HL-60 (cell line): ENCODE results near the gene TACR2.

Source experiments
- DNase-seq, 2 experiments: peaks; one replicate each; pipeline ENCODE4 v3.0.0-alpha.2; 2010 to 2020; ENCODE audit warnings: low read depth in 1 of 2, low spot score in 1 of 2
- H3K27ac ChIP-seq: fragments of 250-450 bp; sonication (Bioruptor Pico); replicated peaks from 2 replicates; pipeline ENCODE4 v1.5.1; 2020; ENCODE audit warnings: mild to moderate bottlenecking, moderate library complexity
- H3K27me3 ChIP-seq: fragments of 250-450 bp; sonication (Bioruptor Pico); 2 replicates; pipeline ENCODE4 v1.5.1; 2021; ENCODE audit warnings: mild to moderate bottlenecking, moderate library complexity; ENCODE audit not compliant: insufficient read depth, poor library complexity, severe bottlenecking
- H3K4me3 ChIP-seq: replicated peaks from 2 replicates; pipeline ENCODE4 v1.5.1; 2011; ENCODE audit warnings: mild to moderate bottlenecking, control low read depth, low read length; ENCODE audit not compliant: insufficient read depth
- GABPA ChIP-seq: IDR thresholded peaks from 2 replicates; pipeline ENCODE4 v1.6.1; 2012; ENCODE audit warnings: low read depth
- POLR2AphosphoS5 ChIP-seq: IDR thresholded peaks from 2 replicates; pipeline ENCODE4 v1.6.1; 2012; ENCODE audit warnings: low read depth
- SPI1 ChIP-seq: IDR thresholded peaks from 2 replicates; pipeline ENCODE4 v1.6.1; 2012; ENCODE audit warnings: low read depth, mild to moderate bottlenecking, borderline replicate concordance
- TF ChIP-seq, protein P1 (sequence below): IDR thresholded peaks from one replicate; pipeline ENCODE4 v1.5.1; 2011; ENCODE audit warnings: low read length, control low read depth, inconsistent platforms; ENCODE audit not compliant: insufficient read depth
- TF ChIP-seq, protein P2 (sequence below): IDR thresholded peaks from 2 replicates; pipeline ENCODE4 v1.6.1; 2012; ENCODE audit warnings: low read depth; ENCODE audit not compliant: insufficient replicate concordance

Gene TACR2

DNA sequence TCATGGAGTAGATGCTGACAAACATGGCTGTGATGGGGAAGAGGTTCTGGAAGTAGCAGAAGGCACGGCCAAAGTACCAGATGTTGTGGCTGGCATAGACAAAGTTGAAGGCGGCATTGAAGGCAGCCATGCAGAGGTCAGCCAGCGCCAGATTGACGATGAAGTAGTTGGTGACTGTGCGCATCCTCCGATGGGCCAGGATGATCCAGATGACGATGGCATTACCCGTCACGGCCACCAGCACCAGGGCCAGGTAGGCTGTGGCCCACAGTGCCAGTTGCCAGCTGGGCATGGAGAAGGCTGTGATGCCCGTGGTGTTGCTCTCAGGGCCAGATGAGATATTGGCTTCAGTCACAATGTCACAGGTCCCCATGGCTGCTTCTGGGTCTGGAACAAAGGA is 767 bp downstream of the TACR2 start:
- DNase-seq = no peak
- H3K27me3 ChIP-seq = no peaks in the 10 kb centered on the region
- H3K4me3 ChIP-seq = no peak overlapping the region
- no peak overlapping the region for H3K27ac ChIP-seq
- TF ChIP-seq POLR2AphosphoS5 (no peak), SPI1 (no peak)

DNA sequence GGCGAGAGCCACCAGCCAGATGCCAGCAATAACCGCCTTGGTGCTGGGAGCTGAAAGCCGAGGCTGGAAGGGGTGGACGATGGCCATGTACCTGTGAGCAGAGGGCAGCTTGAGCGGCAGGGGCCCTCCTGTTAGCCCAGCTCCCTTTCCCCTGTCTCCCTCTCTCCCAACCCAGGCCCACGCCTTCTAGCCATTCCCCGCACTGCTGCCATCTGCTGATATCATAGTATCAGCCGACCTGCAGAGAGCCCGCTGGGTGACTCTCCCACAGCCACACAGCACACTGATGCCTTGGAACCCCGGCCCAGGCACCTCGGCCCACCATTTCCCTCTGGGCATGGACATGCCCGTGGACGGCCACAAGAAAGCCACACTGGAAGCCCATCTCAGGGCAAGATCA is 1.7 kb downstream of the TACR2 start:
- no peaks in the 10 kb centered on the region for H3K27me3 ChIP-seq
- H3K4me3 ChIP-seq = no peak overlapping the region
- no peak overlapping the region for H3K27ac ChIP-seq
- TF ChIP-seq, protein P1, sequence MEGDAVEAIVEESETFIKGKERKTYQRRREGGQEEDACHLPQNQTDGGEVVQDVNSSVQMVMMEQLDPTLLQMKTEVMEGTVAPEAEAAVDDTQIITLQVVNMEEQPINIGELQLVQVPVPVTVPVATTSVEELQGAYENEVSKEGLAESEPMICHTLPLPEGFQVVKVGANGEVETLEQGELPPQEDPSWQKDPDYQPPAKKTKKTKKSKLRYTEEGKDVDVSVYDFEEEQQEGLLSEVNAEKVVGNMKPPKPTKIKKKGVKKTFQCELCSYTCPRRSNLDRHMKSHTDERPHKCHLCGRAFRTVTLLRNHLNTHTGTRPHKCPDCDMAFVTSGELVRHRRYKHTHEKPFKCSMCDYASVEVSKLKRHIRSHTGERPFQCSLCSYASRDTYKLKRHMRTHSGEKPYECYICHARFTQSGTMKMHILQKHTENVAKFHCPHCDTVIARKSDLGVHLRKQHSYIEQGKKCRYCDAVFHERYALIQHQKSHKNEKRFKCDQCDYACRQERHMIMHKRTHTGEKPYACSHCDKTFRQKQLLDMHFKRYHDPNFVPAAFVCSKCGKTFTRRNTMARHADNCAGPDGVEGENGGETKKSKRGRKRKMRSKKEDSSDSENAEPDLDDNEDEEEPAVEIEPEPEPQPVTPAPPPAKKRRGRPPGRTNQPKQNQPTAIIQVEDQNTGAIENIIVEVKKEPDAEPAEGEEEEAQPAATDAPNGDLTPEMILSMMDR = no peak
- TF ChIP-seq, protein P2, sequence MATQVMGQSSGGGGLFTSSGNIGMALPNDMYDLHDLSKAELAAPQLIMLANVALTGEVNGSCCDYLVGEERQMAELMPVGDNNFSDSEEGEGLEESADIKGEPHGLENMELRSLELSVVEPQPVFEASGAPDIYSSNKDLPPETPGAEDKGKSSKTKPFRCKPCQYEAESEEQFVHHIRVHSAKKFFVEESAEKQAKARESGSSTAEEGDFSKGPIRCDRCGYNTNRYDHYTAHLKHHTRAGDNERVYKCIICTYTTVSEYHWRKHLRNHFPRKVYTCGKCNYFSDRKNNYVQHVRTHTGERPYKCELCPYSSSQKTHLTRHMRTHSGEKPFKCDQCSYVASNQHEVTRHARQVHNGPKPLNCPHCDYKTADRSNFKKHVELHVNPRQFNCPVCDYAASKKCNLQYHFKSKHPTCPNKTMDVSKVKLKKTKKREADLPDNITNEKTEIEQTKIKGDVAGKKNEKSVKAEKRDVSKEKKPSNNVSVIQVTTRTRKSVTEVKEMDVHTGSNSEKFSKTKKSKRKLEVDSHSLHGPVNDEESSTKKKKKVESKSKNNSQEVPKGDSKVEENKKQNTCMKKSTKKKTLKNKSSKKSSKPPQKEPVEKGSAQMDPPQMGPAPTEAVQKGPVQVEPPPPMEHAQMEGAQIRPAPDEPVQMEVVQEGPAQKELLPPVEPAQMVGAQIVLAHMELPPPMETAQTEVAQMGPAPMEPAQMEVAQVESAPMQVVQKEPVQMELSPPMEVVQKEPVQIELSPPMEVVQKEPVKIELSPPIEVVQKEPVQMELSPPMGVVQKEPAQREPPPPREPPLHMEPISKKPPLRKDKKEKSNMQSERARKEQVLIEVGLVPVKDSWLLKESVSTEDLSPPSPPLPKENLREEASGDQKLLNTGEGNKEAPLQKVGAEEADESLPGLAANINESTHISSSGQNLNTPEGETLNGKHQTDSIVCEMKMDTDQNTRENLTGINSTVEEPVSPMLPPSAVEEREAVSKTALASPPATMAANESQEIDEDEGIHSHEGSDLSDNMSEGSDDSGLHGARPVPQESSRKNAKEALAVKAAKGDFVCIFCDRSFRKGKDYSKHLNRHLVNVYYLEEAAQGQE = no peak
- TF ChIP-seq POLR2AphosphoS5 = no peak
- TF ChIP-seq GABPA = no peak
- no peak for TF ChIP-seq SPI1
- DNase-seq = no peak

DNA sequence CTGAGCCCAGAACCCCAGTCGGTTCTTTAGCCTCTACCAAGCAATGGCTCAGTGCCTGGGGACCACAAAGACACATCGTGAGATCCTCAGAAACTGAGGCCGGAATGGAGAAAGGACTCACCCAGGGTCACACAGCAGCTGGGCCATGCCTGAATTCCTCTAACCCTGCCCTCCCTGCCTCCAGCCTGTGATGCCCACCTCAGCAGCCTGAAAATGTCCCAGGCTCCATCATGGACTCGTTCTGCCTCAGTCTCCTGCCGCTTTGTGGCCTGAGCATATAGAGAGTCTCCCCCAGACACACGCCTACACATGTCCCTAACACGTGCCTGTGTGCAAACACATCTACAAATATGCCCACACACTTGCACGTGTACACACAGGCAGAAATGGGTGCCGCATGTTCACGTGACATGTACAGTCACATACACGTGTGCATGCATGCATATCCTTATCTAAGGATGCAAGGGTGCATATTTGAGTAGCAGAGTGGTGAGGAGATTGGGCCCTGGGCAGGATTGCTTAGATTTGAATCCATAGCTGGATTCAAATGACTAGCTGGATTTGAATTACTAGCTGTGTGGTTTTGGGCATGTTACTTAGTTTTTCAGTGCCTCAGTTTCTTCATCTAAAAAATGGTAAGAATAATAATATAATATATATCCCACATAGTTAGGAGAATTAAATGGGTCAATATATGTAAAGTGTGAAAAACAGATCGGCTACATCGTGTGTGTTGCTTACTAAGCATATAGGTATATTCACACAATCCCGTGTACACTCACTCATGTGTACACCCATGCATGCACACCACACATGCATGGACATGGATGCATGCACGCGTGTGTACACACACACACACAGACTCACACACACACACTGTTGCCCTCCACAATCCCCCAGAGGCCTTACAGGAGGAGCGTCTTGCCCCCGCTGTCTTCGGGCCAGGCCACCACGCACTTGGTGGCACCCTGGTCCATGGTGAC is 2.4 kb downstream of the TACR2 start:
- Histone ChIP-seq H3K27ac (no peak overlapping the region), H3K4me3 (no peak overlapping the region), H3K27me3 (no peaks in the 10 kb centered on the region)
- TF ChIP-seq, protein P1 = no peak
- TF ChIP-seq GABPA (no peak), SPI1 (no peak), POLR2AphosphoS5 (no peak)
- TF ChIP-seq, protein P2 = no peak
- DNase-seq = no peak

DNA sequence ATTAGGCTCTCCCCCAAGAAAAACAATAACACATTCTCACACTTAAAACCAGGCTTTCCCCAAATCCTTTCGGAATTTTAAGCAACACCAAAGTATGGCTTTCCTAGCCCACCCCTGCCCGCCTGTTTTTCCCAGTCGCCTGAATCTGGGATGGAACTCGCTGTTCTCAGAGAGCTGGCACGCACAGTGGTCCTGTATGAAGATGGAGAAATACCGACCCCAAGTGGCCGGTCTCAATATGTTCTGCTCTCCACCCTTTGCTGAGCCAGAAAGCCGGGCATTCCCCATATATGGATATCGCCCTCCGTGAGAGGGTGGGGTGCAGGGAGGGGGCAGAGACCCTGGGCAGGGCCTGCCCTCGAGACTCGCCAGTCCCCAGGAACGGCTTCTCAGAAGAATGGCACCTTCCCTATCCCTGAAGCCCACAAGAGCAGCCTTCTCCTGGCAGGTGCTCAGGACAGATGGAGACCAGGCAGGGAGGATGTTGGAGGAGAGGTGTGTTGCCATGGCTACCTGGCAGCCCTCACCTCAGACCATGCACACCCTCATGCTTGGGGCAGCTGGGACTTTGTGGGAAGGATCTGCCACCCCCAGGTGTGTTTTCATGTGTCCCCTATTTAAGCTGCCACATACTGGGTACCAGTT is 3.4 kb downstream of the TACR2 start:
- no peak for TF ChIP-seq SPI1
- TF ChIP-seq GABPA = no peak
- TF ChIP-seq, protein P2 = no peak
- TF ChIP-seq, protein P1 = peak; percentile 26
- TF ChIP-seq POLR2AphosphoS5 = no peak
- Histone ChIP-seq H3K27me3 (no peaks in the 10 kb centered on the region), H3K27ac (no peak overlapping the region), H3K4me3 (no peak overlapping the region)
- peak in 1 of 2 experiments; percentile 30 for DNase-seq
